Muscle of back (tissue), 11 donors: ENCODE data around the gene CNTN3. TPM values are rescaled to one million over a fixed set of nuclear protein-coding genes. Genes with fewer than 3 reads are reported as not detected.

Experiments
- DNase-seq, 3 donors: peaks; one replicate each; pipeline versions ENCODE4 v3.0.0 to v3.0.0-alpha.2; 2013
- polyA plus RNA-seq, 10 donors: library from polyadenylated mRNA; unstranded; fragments of 120-200 nt; gene quantifications; one replicate each; pipeline ENCODE4 v1.2.1, GENCODE V29; 2013; ENCODE audit not compliant: insufficient read length in 10 of 10

Gene CNTN3
- polyA plus RNA-seq, 10 donors, result 2.2 to 15.2 (median 7.0) TPM

DNA sequence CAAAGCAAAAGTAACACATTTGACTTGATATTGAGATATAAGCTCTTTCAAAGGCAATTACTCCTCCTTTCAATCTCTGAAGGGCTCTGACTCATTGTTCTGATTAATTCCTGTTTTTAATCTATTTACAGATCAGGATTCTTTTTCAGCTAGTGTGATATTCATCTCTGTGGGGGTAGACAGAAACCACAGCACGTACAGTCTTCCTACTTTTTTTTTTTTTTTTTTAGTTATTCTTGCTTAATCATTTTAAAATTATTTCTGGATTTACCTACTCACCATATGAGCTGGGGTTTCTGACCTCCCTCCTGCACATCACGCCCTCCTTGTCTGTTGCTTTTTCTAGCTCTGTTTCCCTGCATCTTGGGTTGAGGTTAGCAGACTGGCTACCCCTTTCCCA is 1.4 kb downstream of the CNTN3 start:
- no peak for DNase-seq

GRCh38 chr3:74611206-74611605 is 3.3 kb downstream of the CNTN3 start:
- no peak for DNase-seq

GRCh38 chr3:74607803-74608202 is 6.7 kb downstream of the CNTN3 start:
- no peak for DNase-seq

- DNase-seq, result no peak
Measured at GRCh38 chr3:74606996-74607395, 7.5 kb downstream of the CNTN3 start.

- DNase-seq, result no peak
Measured at GRCh38 chr3:74605437-74605836, 9.0 kb downstream of the CNTN3 start.

- DNase-seq, result no peak
Measured at GRCh38 chr3:74603292-74603691, 11.2 kb downstream of the CNTN3 start.

DNA sequence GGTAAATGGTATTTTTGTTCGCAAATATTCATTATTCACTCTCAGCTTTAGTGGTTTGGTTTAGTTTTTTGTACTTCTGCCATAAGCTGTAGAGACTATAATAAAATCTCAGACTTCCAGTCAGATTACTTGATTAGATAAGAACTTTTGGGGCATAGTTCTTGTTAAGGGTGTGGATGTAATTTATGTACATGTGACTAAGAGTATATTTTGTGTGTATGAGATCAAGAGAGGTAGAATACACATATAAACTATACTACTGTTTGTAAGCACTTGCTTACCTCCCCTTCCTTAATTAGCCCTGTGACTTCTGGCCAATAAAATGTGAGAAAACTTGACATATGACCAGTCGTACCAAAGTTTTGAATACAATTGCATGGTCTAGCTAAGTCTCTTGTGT is 12.0 kb downstream of the CNTN3 start:
- no peak for DNase-seq

- no peak for DNase-seq
Measured at GRCh38 chr3:74601793-74602192, 12.7 kb downstream of the CNTN3 start.

DNA sequence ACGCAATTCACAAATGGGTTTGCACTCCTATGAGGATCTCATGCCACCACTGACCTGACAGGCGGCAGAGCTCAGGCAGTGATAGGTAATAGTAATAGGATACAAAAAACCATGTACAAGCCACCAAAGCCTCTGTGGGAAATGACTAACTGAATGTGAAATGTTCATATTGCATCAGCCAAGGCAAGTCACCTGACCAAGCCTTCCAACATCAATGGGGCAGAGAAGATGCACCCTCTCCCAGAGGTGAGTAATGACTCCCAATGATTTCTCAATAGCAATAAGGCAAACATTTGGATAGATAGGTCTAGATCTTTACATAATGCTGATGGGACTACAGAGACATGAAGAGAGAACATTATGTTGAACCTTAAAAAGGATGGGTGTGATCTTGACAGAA is 14.9 kb downstream of the CNTN3 start:
- no peak for DNase-seq

DNA sequence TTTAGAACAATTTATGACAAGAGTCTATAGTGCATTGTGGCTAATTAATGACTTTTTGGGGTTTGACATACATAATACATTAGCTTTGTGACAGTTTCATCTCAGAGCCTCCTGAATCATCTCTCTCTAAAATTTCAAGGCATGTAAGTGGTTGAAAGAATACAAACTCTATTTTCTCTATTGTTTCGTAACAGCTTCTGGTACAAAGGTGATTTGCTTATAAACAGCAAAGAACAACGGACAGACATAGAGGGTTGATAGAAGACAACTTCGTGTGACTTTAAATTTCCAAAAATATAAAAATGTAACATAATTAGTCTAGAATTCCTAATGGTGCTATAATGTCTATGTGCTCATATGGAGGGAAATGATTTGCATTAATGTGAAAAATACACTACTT is 21.3 kb downstream of the CNTN3 start:
- no peak for DNase-seq

DNA sequence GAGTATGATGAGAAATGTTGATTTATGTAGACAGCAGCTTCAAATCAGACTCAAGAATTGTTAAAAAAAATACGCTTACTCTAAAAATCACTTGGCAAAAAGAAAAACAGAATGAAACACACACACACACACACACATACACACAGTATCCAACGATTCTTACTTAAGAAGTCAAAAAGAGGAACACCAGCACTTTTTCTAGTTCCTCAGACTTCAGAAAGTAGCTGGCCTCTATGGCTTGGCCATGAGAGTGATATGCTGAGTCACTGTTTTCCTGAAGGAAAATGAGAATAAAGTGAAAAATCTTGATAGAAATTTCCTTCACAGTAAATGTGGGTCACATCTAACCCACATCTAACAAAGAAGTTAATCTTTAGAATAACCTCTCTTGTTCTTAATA is 22.1 kb downstream of the CNTN3 start:
- no peak for DNase-seq

GRCh38 chr3:74591946-74592345 is 22.5 kb downstream of the CNTN3 start:
- no peak for DNase-seq

DNA sequence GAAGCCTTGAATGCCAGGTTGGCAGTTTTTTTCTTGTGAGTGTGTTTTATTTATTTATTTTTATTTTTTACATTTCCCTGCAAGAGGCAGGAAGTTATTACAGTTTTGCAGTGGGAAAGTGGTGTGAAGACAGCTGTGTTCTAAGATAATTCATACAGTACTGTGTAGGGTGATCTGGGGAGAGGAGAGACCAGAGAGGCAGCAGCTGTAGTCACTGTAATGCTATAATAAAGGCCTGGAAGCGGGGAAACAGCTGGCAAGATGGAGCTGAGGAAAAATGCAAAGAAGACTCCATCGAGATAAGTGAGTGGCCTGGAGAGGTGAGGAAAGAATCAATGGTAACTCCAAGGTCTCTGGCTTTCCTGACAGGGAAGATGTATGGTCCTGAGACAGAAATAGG is 23.1 kb downstream of the CNTN3 start:
- DNase-seq, result no peak

GRCh38 chr3:74590620-74591262 is 23.7 kb downstream of the CNTN3 start:
- DNase-seq, result no peak

- no peak for DNase-seq
Measured at GRCh38 chr3:74584782-74585181, 29.7 kb downstream of the CNTN3 start.

GRCh38 chr3:74582982-74583381 is 31.5 kb downstream of the CNTN3 start:
- DNase-seq, result no peak

GRCh38 chr3:74575857-74576256 is 38.6 kb downstream of the CNTN3 start:
- no peak for DNase-seq

DNA sequence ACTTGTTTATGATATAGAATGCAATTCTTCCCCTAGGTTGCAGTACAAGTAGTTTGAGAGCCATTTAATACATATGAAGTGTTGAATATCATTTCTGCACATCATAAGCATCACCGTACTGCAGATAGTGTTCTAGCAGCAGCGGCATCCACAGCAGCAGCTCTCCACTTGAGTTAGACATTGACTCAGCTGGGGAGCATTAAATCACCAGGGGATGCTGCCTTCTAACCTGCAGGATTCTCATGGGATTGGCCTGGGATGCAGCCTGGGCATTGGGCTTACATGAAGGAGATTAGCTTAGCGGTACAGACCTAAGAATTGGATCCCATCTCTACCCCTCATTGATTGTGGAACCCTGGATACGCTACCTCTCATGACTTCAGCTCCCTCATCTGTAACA is 43.3 kb downstream of the CNTN3 start:
- no peak for DNase-seq
